Adipocyte (in vitro differentiated cells): Measurements from ENCODE around the gene WDR83.
"Not testable (repeated sequence)": the region's sequence is repeated elsewhere in the genome, so short reads cannot be mapped to it uniquely, and the experiment has no call there.

Source experiments
- DNase-seq: peaks from one replicate; pipeline ENCODE4 v3.0.0-alpha.2; 2015; ENCODE audit warnings: low read depth
- H3K27me3 ChIP-seq: replicated peaks from 2 replicates; pipeline ENCODE4 v1.7.0; 2013; ENCODE audit warnings: mild to moderate bottlenecking, low read length, moderate library complexity; ENCODE audit not compliant: control insufficient read depth, insufficient read depth
- H3K36me3 ChIP-seq: 2 replicates; pipeline ENCODE4 v1.7.0; 2013; ENCODE audit warnings: low read length, mild to moderate bottlenecking, moderate library complexity; ENCODE audit not compliant: control insufficient read depth, insufficient read depth, severe bottlenecking
- H3K4me1 ChIP-seq: 2 replicates; pipeline ENCODE4 v1.7.0; 2013; ENCODE audit warnings: mild to moderate bottlenecking, low read length, moderate library complexity; ENCODE audit not compliant: control insufficient read depth, insufficient read depth
- H3K4me3 ChIP-seq: 2 replicates; pipeline ENCODE4 v1.7.0; 2013; ENCODE audit warnings: mild to moderate bottlenecking, low read length, moderate library complexity
- H3K9ac ChIP-seq: 2 replicates; pipeline ENCODE4 v1.7.0; 2013; ENCODE audit warnings: mild to moderate bottlenecking, low read length, moderate library complexity
- H3K9me3 ChIP-seq: 2 replicates; pipeline ENCODE4 v1.7.0; 2013; ENCODE audit warnings: mild to moderate bottlenecking, low read length, moderate library complexity; ENCODE audit not compliant: control insufficient read depth

WDR83 gene

GRCh38 chr19:12670159-12670928 is 3.7 kb downstream of the WDR83 start:
- Histone ChIP-seq H3K4me3 (peak overlapping the region; percentile 96), H3K4me1 (peaks cover 36% of the 10 kb centered on the region), H3K9ac (peak overlapping the region; percentile 95), H3K36me3 (peaks cover 16% of the 10 kb centered on the region), H3K9me3 (no peaks in the 10 kb centered on the region), H3K27me3 (no peaks in the 10 kb centered on the region)
- DNase-seq = no peak

- Histone ChIP-seq H3K9me3 (no peaks in the 10 kb centered on the region), H3K4me1 (peaks cover 20% of the 10 kb centered on the region), H3K27me3 (no peaks in the 10 kb centered on the region), H3K4me3 (no peak overlapping the region), H3K36me3 (peaks cover 36% of the 10 kb centered on the region), H3K9ac (no peak overlapping the region)
- no peak for DNase-seq
These were observed 6.1 kb downstream of the WDR83 start for GRCh38 chr19:12672744-12673143.

GRCh38 chr19:12675399-12675798 is 8.8 kb downstream of the WDR83 start:
- H3K36me3 ChIP-seq = peaks cover 51% of the 10 kb centered on the region
- no peak overlapping the region for H3K9ac ChIP-seq
- H3K4me1 ChIP-seq = peaks cover 4% of the 10 kb centered on the region
- no peaks in the 10 kb centered on the region for H3K9me3 ChIP-seq
- H3K4me3 ChIP-seq = no peak overlapping the region
- H3K27me3 ChIP-seq = no peaks in the 10 kb centered on the region
- DNase-seq = no peak

DNA sequence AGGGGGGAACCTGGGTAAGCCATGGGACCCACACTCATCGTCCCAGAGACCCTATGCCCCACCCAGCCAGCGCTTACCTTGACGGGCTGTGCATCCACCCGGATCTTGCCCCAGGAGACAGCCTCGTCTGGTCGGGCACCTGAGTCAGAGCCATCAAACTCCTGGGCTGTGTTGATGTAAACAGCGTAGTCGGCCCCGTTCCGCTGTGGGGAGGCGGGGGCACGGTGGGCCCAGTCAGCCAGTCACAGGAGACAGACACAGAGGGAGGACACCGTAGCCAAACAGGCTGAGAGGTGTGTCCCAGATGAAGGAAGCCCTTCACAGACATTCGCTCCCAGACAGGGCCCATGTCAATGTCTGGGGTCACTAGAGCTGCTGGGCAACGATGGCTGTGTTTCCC is 9.3 kb downstream of the WDR83 start:
- no peaks in the 10 kb centered on the region for H3K27me3 ChIP-seq
- H3K9ac ChIP-seq = no peak overlapping the region
- no peaks in the 10 kb centered on the region for H3K4me1 ChIP-seq
- no peaks in the 10 kb centered on the region for H3K9me3 ChIP-seq
- no peak for DNase-seq
- H3K36me3 ChIP-seq = peaks cover 51% of the 10 kb centered on the region
- H3K4me3 ChIP-seq = no peak overlapping the region

GRCh38 chr19:12676384-12676792 is 9.8 kb downstream of the WDR83 start:
- Histone ChIP-seq H3K9ac (no peak overlapping the region), H3K9me3 (no peaks in the 10 kb centered on the region), H3K4me1 (no peaks in the 10 kb centered on the region), H3K27me3 (no peaks in the 10 kb centered on the region), H3K36me3 (peaks cover 51% of the 10 kb centered on the region), H3K4me3 (no peak overlapping the region)
- DNase-seq = peak; percentile 89

DNA sequence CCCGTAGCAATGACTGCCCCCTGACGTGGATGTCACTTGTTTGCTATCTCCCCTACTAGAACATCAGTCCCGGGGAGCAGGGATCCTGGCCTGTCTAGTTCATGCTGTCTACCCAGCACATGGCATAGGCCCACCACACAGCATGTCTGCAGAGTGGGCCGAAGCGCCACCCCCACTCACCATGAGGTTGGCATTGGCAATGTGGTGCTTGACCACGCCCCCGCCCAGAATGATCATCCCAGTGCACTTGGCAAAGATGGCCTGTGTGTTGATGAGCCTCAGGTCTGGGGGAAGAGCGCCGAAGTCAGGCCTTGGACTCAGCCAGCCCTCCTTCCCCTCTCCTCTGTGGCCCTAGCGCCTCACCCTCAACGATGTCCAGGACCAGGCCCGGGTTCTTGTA is 10.3 kb downstream of the WDR83 start:
- H3K4me3 ChIP-seq = no peak overlapping the region
- no peak overlapping the region for H3K9ac ChIP-seq
- DNase-seq = no peak
- H3K27me3 ChIP-seq = no peaks in the 10 kb centered on the region
- H3K36me3 ChIP-seq = peaks cover 51% of the 10 kb centered on the region
- H3K9me3 ChIP-seq = no peaks in the 10 kb centered on the region
- H3K4me1 ChIP-seq = no peaks in the 10 kb centered on the region

DNA sequence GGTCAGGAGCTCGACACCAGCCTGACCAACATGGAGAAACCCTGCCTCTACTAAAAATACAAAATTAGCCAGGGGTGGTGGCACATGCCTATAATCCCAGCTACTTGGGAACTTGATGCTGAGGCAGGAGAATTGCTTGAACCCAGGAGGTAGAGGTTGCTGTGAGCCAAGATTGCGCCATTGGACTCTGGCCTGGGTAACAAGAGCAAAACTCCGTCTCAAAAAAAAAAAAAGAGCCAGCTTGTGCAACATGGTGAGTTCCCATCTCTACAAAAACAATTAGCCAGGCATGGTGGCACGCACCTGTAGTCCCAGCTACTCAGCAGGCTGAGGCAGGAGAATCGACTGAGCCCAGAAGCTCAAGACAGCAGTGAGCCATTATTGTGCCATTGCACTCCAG is 11.4 kb downstream of the WDR83 start:
- peaks cover 51% of the 10 kb centered on the region for H3K36me3 ChIP-seq
- H3K9me3 ChIP-seq, H3K4me3 ChIP-seq, H3K9ac ChIP-seq, DNase-seq, H3K27me3 ChIP-seq, H3K4me1 ChIP-seq: not testable (repeated sequence)

DNA sequence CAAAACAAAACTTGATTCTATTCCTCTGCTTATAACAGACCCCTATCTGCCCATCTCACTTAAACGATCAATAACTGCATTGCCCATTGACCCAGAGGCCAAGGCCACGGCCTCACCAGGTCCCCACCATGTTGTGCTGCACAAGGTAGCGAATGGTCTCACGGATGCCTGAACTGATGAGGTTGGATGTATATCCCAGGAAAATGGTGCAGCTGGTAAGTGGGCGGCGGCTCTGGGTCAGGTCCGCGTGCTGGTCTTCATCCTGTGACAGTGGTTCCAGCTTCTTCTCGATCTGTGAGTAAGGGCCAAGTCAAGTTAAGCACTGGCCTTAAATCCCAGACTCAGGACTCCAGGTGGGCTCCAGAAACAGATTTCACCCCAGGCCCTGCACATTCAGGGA is 13.4 kb downstream of the WDR83 start:
- no peak overlapping the region for H3K4me3 ChIP-seq
- no peaks in the 10 kb centered on the region for H3K9me3 ChIP-seq
- no peaks in the 10 kb centered on the region for H3K4me1 ChIP-seq
- peaks cover 38% of the 10 kb centered on the region for H3K36me3 ChIP-seq
- no peak overlapping the region for H3K9ac ChIP-seq
- H3K27me3 ChIP-seq = no peaks in the 10 kb centered on the region
- DNase-seq = no peak

DNA sequence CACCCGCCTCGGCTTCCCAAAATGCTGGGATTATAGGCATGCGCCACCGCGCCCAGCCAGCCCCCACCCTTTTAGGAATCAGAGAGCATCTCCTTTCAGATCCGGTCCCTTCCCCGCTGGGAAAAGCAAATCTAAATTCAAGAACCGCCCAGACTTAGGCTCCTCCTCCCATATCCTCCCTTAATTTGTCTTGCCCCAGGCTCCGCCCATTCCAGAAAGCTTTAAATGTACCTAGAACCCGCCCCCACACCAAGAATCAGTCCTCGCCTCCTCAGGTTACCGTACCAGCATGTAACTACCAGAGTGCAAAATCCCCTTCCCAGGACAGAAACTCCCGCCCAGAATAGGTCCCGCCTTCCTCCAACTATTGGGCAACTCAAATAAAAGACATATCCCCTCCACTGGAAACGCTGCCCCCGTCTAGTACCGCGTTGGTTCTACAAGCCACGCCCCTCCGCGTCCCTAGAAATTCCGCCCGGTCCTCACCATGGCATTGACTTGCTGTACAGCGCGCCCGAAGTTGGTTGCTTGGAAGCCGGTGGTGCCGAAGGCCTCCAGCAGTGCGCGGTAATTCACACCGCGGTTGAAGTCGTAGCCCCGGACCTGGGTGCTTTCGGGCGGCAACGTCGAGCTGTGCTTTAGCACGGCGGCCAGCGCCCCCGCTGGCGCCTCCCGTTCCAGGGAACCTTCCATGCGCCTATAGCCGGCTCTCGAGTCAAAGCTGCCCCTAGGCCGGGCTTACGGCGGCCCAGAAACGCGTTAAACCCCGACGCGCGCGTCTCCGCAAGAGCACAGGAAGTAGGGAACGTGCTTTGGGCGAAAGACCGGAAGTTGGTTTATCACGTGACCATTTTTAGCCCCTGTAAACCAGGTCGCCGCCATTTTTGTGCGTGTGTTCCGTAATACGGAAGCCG is 14.7 kb downstream of the WDR83 start, which contains the start of gene DHPS:
Gene DHPS, minus strand, starts transcription at position 807 of the 914 bp plus-strand sequence. Its CDS starts 114 bp downstream, at position 693.
- H3K9me3 ChIP-seq = no peaks in the 10 kb centered on the region
- H3K4me1 ChIP-seq = no peaks in the 10 kb centered on the region
- peaks cover 26% of the 10 kb centered on the region for H3K36me3 ChIP-seq
- DNase-seq = peak; percentile 99
- peak within 1 kb of the TSS; percentile 96 for H3K9ac ChIP-seq
- peak within 1 kb of the TSS; percentile 94 for H3K4me3 ChIP-seq
- H3K27me3 ChIP-seq = no peaks in the 10 kb centered on the region

- no peak overlapping the region for H3K9ac ChIP-seq
- H3K4me3 ChIP-seq = no peak overlapping the region
- H3K9me3 ChIP-seq = no peaks in the 10 kb centered on the region
- H3K36me3 ChIP-seq = peaks cover 5% of the 10 kb centered on the region
- H3K27me3 ChIP-seq = no peaks in the 10 kb centered on the region
- no peaks in the 10 kb centered on the region for H3K4me1 ChIP-seq
- no peak for DNase-seq
These were observed 19.2 kb downstream of the WDR83 start for GRCh38 chr19:12685831-12686230.

- DNase-seq = no peak
- no peak within 1 kb of the TSS for H3K4me3 ChIP-seq
These were observed 21.0 kb downstream of the WDR83 start, which contains the start of gene GNG14 for GRCh38 chr19:12687496-12688196. TSS of gene GNG14 (plus strand) at chr19:12687998. CDS start at chr19:12688049, 51 bp downstream.

More at GRCh38 chr19:12687496-12688196, 21.0 kb downstream of the WDR83 start, which contains the start of gene GNG14:
- H3K9ac ChIP-seq = no peak within 1 kb of the TSS
- peaks cover 5% of the 10 kb centered on the region for H3K36me3 ChIP-seq
- no peaks in the 10 kb centered on the region for H3K9me3 ChIP-seq
- no peaks in the 10 kb centered on the region for H3K27me3 ChIP-seq
- H3K4me1 ChIP-seq = no peaks in the 10 kb centered on the region
